ENCODE results near the gene ZNF662.

ZNF662 gene

DNA sequence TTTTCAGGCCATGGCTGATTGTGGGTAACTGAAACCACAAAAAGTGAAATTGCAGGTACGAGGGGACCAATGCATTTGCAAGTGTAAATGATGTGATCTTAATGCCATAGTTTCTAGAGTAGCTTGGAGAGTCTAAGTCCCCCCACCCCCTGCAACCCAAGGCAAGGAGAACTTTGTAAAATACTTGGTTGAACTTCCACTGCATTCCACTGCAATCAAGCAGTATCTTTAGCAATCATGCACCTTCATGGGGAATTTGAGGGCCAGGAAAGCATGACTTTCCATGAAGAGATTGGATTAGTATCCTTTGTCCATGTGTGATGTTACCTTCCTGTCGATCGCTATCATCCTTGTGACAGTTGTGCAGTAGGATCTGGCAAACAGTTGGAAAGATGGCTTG is 18.9 kb upstream of the ZNF662 start:
- DNase-seq (ENCODE audit: low spot score) = no peak

- DNase-seq (ENCODE audit: low spot score) = no peak
Observed at GRCh38 chr3:42891042-42891441, 14.9 kb upstream of the ZNF662 start.

DNA sequence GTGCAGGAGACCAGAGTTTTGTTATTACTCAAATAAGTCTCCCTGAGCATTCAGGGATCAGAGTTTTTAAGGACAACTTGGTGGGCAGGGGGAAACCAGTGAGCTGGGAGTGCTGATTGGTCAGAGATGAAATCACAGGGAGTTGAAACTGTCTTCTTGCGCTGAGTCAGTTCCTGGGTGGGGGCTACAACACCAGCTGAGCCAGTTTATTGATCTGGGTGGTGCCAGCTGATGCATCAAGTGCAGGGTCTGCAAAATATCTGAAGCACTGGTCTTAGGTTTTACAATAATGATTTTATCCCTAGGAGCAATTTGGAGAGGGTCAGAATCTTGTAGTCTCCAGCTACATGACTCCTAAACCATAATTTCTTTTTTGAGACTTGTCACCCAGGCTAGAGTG is 13.8 kb upstream of the ZNF662 start:
- no peak for DNase-seq (ENCODE audit: low spot score)

- no peak for DNase-seq (ENCODE audit: low spot score)
Observed at GRCh38 chr3:42892807-42893206, 13.1 kb upstream of the ZNF662 start.

DNA sequence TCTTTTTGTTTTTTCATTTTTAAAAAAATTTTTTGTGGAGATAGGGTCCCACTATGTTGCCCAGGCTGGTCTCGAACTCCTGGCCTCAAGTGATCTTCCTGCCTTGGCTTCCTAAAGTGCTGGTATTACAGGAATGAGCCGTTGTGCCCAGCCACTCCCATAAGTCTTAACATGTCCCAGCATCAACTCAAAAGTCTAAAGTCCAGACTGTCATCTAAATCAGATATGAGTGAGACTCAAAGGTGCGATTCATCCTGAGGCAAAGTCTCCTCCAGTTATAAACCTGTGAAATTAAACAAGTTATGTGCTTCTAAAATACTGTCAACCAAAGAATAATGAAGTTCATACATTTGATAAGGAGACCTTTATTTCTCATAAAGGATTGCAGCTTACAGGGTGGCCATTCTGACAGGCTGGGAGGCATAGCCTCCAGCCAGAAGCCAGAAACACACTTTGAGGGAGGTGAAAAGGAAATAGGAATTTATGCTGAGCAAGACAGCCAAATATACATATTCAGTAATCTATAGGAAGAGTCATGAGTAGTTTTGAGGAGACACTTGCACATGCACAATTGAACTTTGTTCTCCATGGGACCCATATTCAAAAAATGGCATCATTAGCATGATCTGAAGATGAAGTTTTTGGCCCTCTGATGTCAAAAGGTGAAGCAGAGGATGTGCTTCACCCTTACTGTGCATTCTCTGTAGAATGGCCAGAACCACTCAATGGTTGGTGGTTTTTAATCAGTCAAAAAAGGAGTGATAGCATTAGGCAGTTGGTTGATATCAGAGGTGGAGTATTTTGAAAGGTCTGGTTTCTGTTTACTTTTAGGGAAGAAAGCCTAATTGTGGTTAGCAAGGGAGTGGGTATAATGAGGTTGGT is 11.0 kb upstream of the ZNF662 start:
- peak; percentile 18 for DNase-seq (ENCODE audit: low spot score)

GRCh38 chr3:42895580-42895868 is 10.4 kb upstream of the ZNF662 start:
- no peak for DNase-seq (ENCODE audit: low spot score)

DNA sequence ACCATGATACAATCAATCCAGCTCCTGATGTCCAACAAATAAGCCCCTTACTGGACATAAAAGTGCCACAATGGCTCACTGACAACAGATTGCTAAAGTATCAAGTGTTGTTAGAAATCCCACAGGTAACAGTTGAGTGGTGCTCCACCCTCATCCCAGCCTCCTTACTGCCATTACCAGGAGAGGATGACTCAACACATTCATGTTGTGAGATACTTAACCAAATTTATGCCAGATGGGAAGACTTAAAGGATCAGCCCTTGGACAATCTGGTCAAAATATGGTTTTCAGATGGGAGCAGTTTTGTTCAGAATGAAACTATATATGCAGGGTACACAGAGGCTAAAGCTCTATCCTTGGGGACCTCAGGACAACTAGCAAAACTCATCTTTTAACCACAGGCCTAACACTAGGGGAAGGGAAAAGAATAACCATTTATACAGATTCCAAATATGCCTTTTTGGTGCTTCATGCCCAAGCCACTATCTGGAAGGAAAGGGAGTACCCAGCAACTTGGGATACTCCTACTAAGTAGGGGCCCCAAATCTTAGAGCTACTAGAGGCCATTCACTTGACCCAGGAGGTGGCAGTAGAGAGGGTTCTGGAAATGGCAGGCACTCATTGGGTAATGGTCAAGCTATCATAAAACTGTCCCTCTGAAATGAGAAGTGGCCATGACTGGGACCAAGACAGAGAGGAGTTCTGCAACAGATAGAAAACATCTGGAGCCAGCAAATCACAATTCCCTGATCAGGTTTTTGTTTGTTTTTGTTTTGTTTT is 6.9 kb upstream of the ZNF662 start:
- no peak for DNase-seq (ENCODE audit: low spot score)

GRCh38 chr3:42900226-42901072 is 5.5 kb upstream of the ZNF662 start:
- no peak for DNase-seq (ENCODE audit: low spot score)

- no peak for DNase-seq (ENCODE audit: low spot score)
Observed at GRCh38 chr3:42901073-42901415, 4.9 kb upstream of the ZNF662 start.

DNA sequence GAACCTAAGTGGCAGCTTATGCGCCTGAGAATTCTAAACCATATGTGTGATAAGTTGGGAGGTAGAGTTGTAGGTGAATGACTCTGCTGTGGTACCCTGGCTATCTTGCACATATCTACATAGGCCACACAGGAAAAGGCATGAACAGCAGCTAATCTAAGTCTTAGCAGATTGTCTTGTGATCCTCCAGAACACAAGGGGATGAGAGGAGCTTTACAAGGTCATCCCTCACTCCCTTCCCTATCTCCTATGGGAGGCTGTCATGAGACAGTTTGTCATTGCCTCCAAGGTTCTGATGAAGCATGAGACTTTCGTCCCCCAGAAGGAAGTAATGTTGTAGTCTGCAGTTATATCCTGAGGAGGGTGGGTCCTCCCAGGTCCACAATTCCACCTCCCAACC is 3.7 kb upstream of the ZNF662 start:
- no peak for DNase-seq (ENCODE audit: low spot score)

DNA sequence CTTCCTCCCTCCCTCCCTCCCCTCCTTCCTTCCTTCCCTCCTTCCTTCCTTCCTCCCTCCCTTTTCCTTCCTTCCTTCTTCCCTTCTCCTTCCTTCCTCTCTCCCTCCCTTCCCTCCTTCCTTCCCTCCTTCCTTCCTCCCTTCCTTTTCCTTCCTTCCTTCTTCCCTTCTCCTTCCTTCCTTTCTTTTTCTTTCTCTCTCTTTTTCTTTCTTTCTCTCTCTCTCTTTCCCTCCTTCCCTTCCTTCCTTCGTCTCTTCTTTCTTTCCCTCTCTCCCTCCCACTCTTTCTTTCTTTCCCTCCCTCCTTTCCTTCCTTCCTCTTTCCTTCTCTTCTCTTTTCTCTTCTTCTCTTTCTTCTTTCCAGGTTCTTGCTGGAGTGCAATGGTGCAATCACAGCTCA is 1.9 kb upstream of the ZNF662 start:
- no peak for DNase-seq (ENCODE audit: low spot score)

DNA sequence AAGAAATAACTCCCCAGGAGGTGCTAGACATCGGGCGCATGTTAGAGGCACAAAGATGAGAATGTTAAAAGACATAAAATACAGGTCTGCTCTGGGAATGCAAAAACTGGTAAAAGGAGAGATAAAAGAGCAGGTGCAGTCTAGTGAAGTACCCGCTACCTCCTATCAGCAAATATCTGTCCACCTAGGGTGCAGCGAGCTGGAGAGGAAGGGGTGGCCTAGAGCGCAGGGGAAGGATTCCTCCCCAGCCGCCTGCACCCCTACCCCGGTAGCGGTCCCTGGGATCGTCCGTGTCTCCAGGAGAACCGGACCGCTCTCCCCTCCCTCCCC is 237 bp upstream of the ZNF662 start:
- no peak for DNase-seq (ENCODE audit: low spot score)

DNA sequence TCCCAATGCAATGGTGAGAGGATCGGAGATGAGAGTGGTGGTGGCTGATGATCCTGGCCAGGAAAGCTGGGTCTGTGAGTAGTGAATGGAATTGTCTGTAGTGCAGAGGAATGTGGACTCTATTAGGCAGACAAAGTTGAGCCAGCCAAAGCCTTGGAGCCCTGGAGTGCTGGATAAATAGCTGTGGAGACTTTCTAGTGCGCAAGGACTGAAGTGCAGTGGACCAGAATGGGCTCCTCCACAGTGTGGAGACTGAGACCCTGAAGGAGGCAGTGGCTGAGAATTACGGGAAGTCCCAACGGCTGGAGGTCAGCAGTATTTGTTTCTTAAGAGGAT is 874 bp downstream of the ZNF662 start:
- DNase-seq (ENCODE audit: low spot score) = no peak

GRCh38 chr3:42908675-42909074 is 2.7 kb downstream of the ZNF662 start:
- no peak for DNase-seq (ENCODE audit: low spot score)

DNA sequence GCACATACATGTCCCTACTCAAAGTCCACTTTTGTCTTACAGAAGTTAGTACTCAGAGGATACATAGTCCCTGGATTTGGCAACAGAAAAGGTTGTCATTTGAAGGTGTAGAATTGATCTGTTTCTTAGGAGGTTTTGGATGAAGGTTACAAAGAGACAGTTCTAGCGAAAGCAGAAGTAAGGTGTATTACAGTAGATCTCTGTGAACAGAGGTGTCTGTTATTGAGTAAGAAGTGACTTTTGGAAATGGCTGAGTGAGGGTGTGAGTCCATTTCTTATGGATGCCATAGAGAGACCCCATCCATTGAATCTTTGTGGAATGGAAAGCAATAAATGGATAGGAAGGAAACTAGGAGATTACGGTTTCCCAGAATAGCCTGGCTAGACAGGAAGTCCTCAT is 5.6 kb downstream of the ZNF662 start:
- no peak for DNase-seq (ENCODE audit: low spot score)

GRCh38 chr3:42914771-42915515 is 9.0 kb downstream of the ZNF662 start:
- no peak for DNase-seq (ENCODE audit: low spot score)

- no peak for DNase-seq (ENCODE audit: low spot score)
Observed at GRCh38 chr3:42923606-42924005, 17.7 kb downstream of the ZNF662 start.

DNA sequence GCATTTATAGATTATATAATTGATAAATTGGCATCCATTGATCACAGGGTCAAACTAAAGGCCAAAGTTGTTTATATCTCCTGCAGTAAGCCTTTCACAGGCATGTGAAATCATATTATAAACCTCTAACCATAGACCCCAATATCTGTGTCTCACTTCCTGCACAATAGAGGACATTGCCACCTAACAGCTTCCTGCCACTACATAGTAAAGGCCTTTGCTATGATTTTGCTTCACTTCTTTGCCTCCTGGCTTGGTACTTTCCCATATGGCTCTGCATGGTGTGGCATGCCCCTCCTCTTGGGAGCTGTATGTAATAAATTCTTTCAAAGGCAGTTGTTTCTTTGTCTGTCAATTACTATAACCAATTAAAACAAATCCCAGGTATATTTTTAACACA is 20.4 kb downstream of the ZNF662 start:
- DNase-seq (ENCODE audit: low spot score) = no peak

DNA sequence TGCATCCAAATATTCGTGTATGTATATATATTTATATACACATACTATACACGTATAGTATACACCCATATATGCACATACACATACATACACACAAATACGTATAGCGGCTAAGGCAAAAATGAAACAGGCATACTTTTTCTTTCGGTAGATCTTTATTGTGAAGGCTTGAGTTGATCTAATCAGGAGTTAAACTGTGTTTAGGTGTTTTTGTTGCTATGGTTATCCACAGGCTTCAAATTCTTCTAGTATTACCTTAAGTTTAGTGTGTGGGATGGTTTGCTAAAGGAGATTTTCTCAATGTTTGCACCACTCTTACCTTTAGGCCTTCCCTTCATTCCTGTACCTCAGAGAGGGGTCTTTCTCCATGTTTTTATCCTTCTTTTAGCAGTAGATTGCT is 28.2 kb downstream of the ZNF662 start:
- DNase-seq (ENCODE audit: low spot score) = no peak

- no peak for DNase-seq (ENCODE audit: low spot score)
Observed at GRCh38 chr3:42934910-42935309, 29.0 kb downstream of the ZNF662 start.

GRCh38 chr3:42935472-42935871 is 29.5 kb downstream of the ZNF662 start:
- no peak for DNase-seq (ENCODE audit: low spot score)
